ENCODE data around the gene DRD1. TPM values are rescaled to one million over a fixed set of nuclear protein-coding genes. Genes with fewer than 3 reads are reported as not detected.

Gene DRD1
- total and polyA plus RNA-seq, 2 of the 4 experiments (the other 2 are of a cell fraction), result 0.18 to 0.19 TPM

DNA sequence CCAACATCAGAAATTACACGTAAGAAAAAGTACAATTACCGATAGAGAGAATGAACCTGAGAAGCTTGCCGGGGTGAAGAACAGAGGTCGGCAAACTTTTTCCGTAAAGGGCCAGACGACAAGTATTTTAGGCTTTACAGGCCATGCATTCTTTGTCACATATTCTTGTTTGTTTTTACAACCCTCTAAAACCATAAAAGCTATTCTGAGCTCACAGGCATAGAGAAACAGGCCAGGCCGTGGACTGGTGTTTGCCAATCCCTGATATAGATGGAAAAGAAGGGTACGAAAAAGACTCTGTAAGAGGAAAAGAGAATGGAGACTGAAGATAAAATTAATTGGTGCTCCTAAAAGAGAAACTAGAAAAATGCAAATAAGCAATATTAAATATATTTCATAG lies 49.7 kb upstream of the DRD1 start:
- no peaks in the 10 kb centered on the region for H3K9me3 ChIP-seq (ENCODE audit: control insufficient read depth, insufficient read depth, low read length)
- H2AK9ac ChIP-seq (replicated peaks; ENCODE audit: low read depth, low read length, poor library complexity), result no peak overlapping the region
- no peak overlapping the region for H2BK15ac ChIP-seq (ENCODE audit: low read depth, low read length)
- no peak overlapping the region for H2BK5ac ChIP-seq (ENCODE audit: low read depth, low read length, poor library complexity, severe bottlenecking)
- no peak overlapping the region for H3K4me2 ChIP-seq (ENCODE audit: low read depth, low read length)
- ATAC-seq (ENCODE audit: low read depth) (no peak), DNase-seq (no peak)
- H3K79me1 ChIP-seq (ENCODE audit: low read depth in 1 of 2, low read length in 2 of 2), result peaks cover 30 to 38% of the 10 kb centered on the region in 2 experiments
- H4K20me1 ChIP-seq (ENCODE audit: insufficient read depth, low read length), result peaks cover 28% of the 10 kb centered on the region
- no peak overlapping the region for H4K5ac ChIP-seq (ENCODE audit: low read depth, low read length)
- no peak overlapping the region for H3K4ac ChIP-seq (ENCODE audit: low read depth, low read length)
- intact Hi-C loops (cut with micrococcal nuclease) (no loop called here), in situ Hi-C loops (cut with MboI; ENCODE audit: low sequenced_read_pairs) (no loop called here), dilution Hi-C loops (cut with HindIII; ENCODE audit: low sequenced_read_pairs, unreplicated experiment) (no loop called here)
- no peak overlapping the region for H4K91ac ChIP-seq (ENCODE audit: insufficient read depth, low read depth, low read length)
- TF ChIP-seq SMC3 (IDR thresholded peaks at IDR 0.05; ENCODE audit: low read depth, low read length), result no peak
- no peak for TF ChIP-seq MAFK (IDR thresholded peaks at IDR 0.05; ENCODE audit: low read depth, low read length)
- no peak for TF ChIP-seq NFE2L2 (IDR thresholded peaks at IDR 0.05; ENCODE audit: low read depth, low read length)
- no TSS peak for BruUV-seq (replicated peaks)
- POLR2A ChIA-PET (ENCODE audit: unreplicated experiment), result no interaction called here
- H3K9ac ChIP-seq (ENCODE audit: low read depth, low read length), result no peak overlapping the region
- no peak overlapping the region for H3K27ac ChIP-seq (ENCODE audit: insufficient read depth, low read length)
- no peak overlapping the region for H2AFZ ChIP-seq (replicated peaks; ENCODE audit: low read length, poor library complexity)
- no peaks in the 10 kb centered on the region for H3K9me1 ChIP-seq (ENCODE audit: insufficient read depth, low read length)
- CTCF ChIA-PET, result no interaction called here
- no peak overlapping the region for H3K56ac ChIP-seq (ENCODE audit: extremely low read depth, insufficient read depth, low read length)
- 97% methylated on average over 5 of the region's 8 CpGs; no CpG with 5 or more reads in 1 of the 2 experiments for whole genome bisulfite sequencing, 2 experiments (ENCODE audit: extremely low coverage in 2 of 2, insufficient read length in 1 of 2)
- H2AK5ac ChIP-seq (ENCODE audit: low read depth, low read length), result no peak overlapping the region
- no peak overlapping the region for H3K18ac ChIP-seq (ENCODE audit: low read depth, low read length)
- no peak overlapping the region for H2BK120ac ChIP-seq (ENCODE audit: low read depth, low read length)
- no peak overlapping the region for H3K14ac ChIP-seq (replicated peaks; ENCODE audit: low read depth, low read length)
- no peaks in the 10 kb centered on the region; the same call in 1 of the 2 replicates for H3K4me1 ChIP-seq (ENCODE audit: control insufficient read depth, insufficient read depth, low read length)
- H3K36me3 ChIP-seq (ENCODE audit: control insufficient read depth, insufficient read depth, low read length), result peaks cover 39% of the 10 kb centered on the region
- no peak overlapping the region for H3K23ac ChIP-seq (ENCODE audit: low read depth, low read length)
- no peak overlapping the region for H2BK20ac ChIP-seq (ENCODE audit: low read depth, low read length)
- no peaks in the 10 kb centered on the region for H3K27me3 ChIP-seq (ENCODE audit: control insufficient read depth, insufficient read depth, low read length)
- no peak overlapping the region for H3K4me3 ChIP-seq (ENCODE audit: insufficient read depth, low read depth, low read length)
- no peak overlapping the region for H4K8ac ChIP-seq (ENCODE audit: low read depth in 2 of 2, low read length in 2 of 2)

Measured in IMR-90 (cell line).